Liver (tissue), 3 donors: Measurements from ENCODE around the gene AKNAD1.

Experiments used
- ATF3 ChIP-seq: IDR thresholded peaks from 2 replicates; pipeline ENCODE4 v1.6.1; 2016; ENCODE audit warnings: antibody characterized with exemption
- FOXA1 ChIP-seq: IDR thresholded peaks from 2 replicates; pipeline ENCODE4 v1.6.1; 2016; ENCODE audit warnings: antibody characterized with exemption
- HNF4A ChIP-seq, 2 donors: conservative IDR thresholded peaks; 2 replicates each; pipeline ENCODE4 v1.6.1; 2016; ENCODE audit warnings: antibody characterized with exemption in 2 of 2, mild to moderate bottlenecking in 2 of 2
- JUND ChIP-seq, 2 donors: IDR thresholded peaks; 2 replicates each; pipeline ENCODE4 v1.6.1; 2016; ENCODE audit warnings: antibody characterized with exemption in 2 of 2
- NR2F2 ChIP-seq: IDR thresholded peaks from 2 replicates; pipeline ENCODE4 v1.6.1; 2016; ENCODE audit warnings: antibody characterized with exemption
- RAD21 ChIP-seq, 2 donors: IDR thresholded peaks; 2 replicates each; pipeline ENCODE4 v1.6.1; 2016; ENCODE audit warnings: antibody characterized with exemption in 2 of 2, mild to moderate bottlenecking in 2 of 2
- REST ChIP-seq: IDR thresholded peaks from 2 replicates; pipeline ENCODE4 v1.6.1; 2016; ENCODE audit warnings: antibody characterized with exemption, mild to moderate bottlenecking
- RXRA ChIP-seq, 2 donors: IDR thresholded peaks; 2 replicates each; pipeline ENCODE4 v1.6.1; 2017 to 2018; ENCODE audit warnings: antibody characterized with exemption in 2 of 2, mild to moderate bottlenecking in 1 of 2
- SP1 ChIP-seq: IDR thresholded peaks from 2 replicates; pipeline ENCODE4 v1.6.1; 2018; ENCODE audit warnings: antibody characterized with exemption, mild to moderate bottlenecking
- TAF1 ChIP-seq: conservative IDR thresholded peaks from 2 replicates; pipeline ENCODE4 v1.6.1; 2016; ENCODE audit warnings: antibody characterized with exemption, mild to moderate bottlenecking
- YY1 ChIP-seq: IDR thresholded peaks from 2 replicates; pipeline ENCODE4 v1.6.1; 2016; ENCODE audit warnings: antibody characterized with exemption, mild to moderate bottlenecking
- TF ChIP-seq, protein P1 (sequence below): fragments of 150-350 bp; IDR thresholded peaks from 2 replicates; pipeline ENCODE4 v1.5.1; 2017; ENCODE audit warnings: improper control_type of control experiment, low read depth, low read length; ENCODE audit not compliant: missing input control
- TF ChIP-seq, protein P2 (sequence below): IDR thresholded peaks from 2 replicates; pipeline ENCODE4 v1.6.1; 2016; ENCODE audit warnings: antibody characterized with exemption
- TF ChIP-seq, protein P3 (sequence below): IDR thresholded peaks from 2 replicates; pipeline ENCODE4 v1.6.1; 2016; ENCODE audit warnings: antibody characterized with exemption
- donor health status: healthy.
- donor health status: healthy.

- TF ChIP-seq, protein P1, sequence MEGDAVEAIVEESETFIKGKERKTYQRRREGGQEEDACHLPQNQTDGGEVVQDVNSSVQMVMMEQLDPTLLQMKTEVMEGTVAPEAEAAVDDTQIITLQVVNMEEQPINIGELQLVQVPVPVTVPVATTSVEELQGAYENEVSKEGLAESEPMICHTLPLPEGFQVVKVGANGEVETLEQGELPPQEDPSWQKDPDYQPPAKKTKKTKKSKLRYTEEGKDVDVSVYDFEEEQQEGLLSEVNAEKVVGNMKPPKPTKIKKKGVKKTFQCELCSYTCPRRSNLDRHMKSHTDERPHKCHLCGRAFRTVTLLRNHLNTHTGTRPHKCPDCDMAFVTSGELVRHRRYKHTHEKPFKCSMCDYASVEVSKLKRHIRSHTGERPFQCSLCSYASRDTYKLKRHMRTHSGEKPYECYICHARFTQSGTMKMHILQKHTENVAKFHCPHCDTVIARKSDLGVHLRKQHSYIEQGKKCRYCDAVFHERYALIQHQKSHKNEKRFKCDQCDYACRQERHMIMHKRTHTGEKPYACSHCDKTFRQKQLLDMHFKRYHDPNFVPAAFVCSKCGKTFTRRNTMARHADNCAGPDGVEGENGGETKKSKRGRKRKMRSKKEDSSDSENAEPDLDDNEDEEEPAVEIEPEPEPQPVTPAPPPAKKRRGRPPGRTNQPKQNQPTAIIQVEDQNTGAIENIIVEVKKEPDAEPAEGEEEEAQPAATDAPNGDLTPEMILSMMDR, result no peak
- TF ChIP-seq HNF4A (conservative IDR thresholded peaks at IDR 0.05) (no peak), ATF3 (no peak), RXRA (IDR thresholded peaks at IDR 0.05) (no peak), REST (no peak), TAF1 (no peak), RAD21 (IDR thresholded peaks at IDR 0.05) (no peak), YY1 (no peak), JUND (IDR thresholded peaks at IDR 0.05) (no peak), SP1 (no peak), NR2F2 (no peak), FOXA1 (no peak)
- TF ChIP-seq, protein P2, sequence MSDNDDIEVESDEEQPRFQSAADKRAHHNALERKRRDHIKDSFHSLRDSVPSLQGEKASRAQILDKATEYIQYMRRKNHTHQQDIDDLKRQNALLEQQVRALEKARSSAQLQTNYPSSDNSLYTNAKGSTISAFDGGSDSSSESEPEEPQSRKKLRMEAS, result no peak
- TF ChIP-seq, protein P3, sequence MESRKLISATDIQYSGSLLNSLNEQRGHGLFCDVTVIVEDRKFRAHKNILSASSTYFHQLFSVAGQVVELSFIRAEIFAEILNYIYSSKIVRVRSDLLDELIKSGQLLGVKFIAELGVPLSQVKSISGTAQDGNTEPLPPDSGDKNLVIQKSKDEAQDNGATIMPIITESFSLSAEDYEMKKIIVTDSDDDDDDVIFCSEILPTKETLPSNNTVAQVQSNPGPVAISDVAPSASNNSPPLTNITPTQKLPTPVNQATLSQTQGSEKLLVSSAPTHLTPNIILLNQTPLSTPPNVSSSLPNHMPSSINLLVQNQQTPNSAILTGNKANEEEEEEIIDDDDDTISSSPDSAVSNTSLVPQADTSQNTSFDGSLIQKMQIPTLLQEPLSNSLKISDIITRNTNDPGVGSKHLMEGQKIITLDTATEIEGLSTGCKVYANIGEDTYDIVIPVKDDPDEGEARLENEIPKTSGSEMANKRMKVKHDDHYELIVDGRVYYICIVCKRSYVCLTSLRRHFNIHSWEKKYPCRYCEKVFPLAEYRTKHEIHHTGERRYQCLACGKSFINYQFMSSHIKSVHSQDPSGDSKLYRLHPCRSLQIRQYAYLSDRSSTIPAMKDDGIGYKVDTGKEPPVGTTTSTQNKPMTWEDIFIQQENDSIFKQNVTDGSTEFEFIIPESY, result no peak
Observed at GRCh38 chr1:108881369-108881768, 24.5 kb upstream of the AKNAD1 start.
